Inferior parietal cortex (tissue), 1 donor: Measurements from ENCODE around the gene NDUFV1.
A peak's percentile ranks its signal among the peaks of the same experiment; 100 is the strongest.
"Not testable (repeated sequence)": the region's sequence is repeated elsewhere in the genome, so short reads cannot be mapped to it uniquely, and the experiment has no call there.

Experiments
- DNase-seq: peaks from one replicate; pipeline ENCODE4 v3.0.0-alpha.2; 2016; ENCODE audit errors: extremely low spot score

Gene NDUFV1

GRCh38 chr11:67606492-67607295, at the start of gene NDUFV1:
Gene NDUFV1 (plus strand): TSS chr11:67606936. CDS start chr11:67607005, 69 bp downstream.
- peak; percentile 97 for DNase-seq

- no peak for DNase-seq
Observed at GRCh38 chr11:67558084-67558772, 48.5 kb upstream of the NDUFV1 start.

- DNase-seq, result no peak
Observed at GRCh38 chr11:67561971-67562619, 44.6 kb upstream of the NDUFV1 start.

GRCh38 chr11:67562963-67563704, 43.6 kb upstream of the NDUFV1 start:
- no peak for DNase-seq

GRCh38 chr11:67563705-67564114, 43.0 kb upstream of the NDUFV1 start:
- not testable (repeated sequence) for DNase-seq

- DNase-seq, result no peak
Observed at GRCh38 chr11:67564230-67564629, 42.5 kb upstream of the NDUFV1 start.

- no peak for DNase-seq
Observed at GRCh38 chr11:67571443-67571842, 35.3 kb upstream of the NDUFV1 start.

GRCh38 chr11:67572305-67572704, 34.4 kb upstream of the NDUFV1 start:
- DNase-seq, result no peak

- peak; percentile 69 for DNase-seq
Observed at GRCh38 chr11:67572747-67573419, 33.9 kb upstream of the NDUFV1 start.

- no peak for DNase-seq
Observed at GRCh38 chr11:67574938-67575337, 31.8 kb upstream of the NDUFV1 start.

- no peak for DNase-seq
Observed at GRCh38 chr11:67576735-67577475, 29.8 kb upstream of the NDUFV1 start.

- no peak for DNase-seq
Observed at GRCh38 chr11:67577951-67578350, 28.8 kb upstream of the NDUFV1 start.

GRCh38 chr11:67581469-67581868, 25.3 kb upstream of the NDUFV1 start:
- no peak for DNase-seq

GRCh38 chr11:67582011-67582410, 24.7 kb upstream of the NDUFV1 start:
- no peak for DNase-seq

GRCh38 chr11:67583247-67584204, 23.2 kb upstream of the NDUFV1 start, which contains the start of gene GSTP1:
Gene GSTP1 (plus strand): TSS chr11:67583812. CDS start chr11:67583844, 32 bp downstream.
- peak; percentile 87 for DNase-seq

- no peak for DNase-seq
Observed at GRCh38 chr11:67584205-67584880, 22.4 kb upstream of the NDUFV1 start.

- no peak for DNase-seq
Observed at GRCh38 chr11:67584881-67585873, 21.6 kb upstream of the NDUFV1 start.
